HuH-7.5 (cell line): ENCODE data around the gene TTF2.
A peak's percentile ranks its signal among the peaks of the same experiment; 100 is the strongest.

Experiments
- DNase-seq: peaks from one replicate; pipeline ENCODE4 v3.0.0; 2011; ENCODE audit warnings: low spot score

Gene TTF2

GRCh38 chr1:117046781-117047180, 13.3 kb upstream of the TTF2 start:
- no peak for DNase-seq

- no peak for DNase-seq
Observed at GRCh38 chr1:117047271-117047670, 12.9 kb upstream of the TTF2 start.

- no peak for DNase-seq
Observed at GRCh38 chr1:117049857-117050256, 10.3 kb upstream of the TTF2 start.

GRCh38 chr1:117051224-117052064, 8.7 kb upstream of the TTF2 start:
- no peak for DNase-seq

GRCh38 chr1:117054068-117054467, 6.1 kb upstream of the TTF2 start:
- no peak for DNase-seq

GRCh38 chr1:117058810-117059209, 1.3 kb upstream of the TTF2 start:
- no peak for DNase-seq

- DNase-seq, result peak; percentile 38
Observed at GRCh38 chr1:117059334-117059677, 820 bp upstream of the TTF2 start.

- peak; percentile 51 for DNase-seq
Observed at GRCh38 chr1:117060441-117061317, 553 bp downstream of the TTF2 start.

- DNase-seq, result no peak
Observed at GRCh38 chr1:117061986-117062415, 1.9 kb downstream of the TTF2 start.

- no peak for DNase-seq
Observed at GRCh38 chr1:117066367-117066766, 6.2 kb downstream of the TTF2 start.

GRCh38 chr1:117067533-117068370, 7.6 kb downstream of the TTF2 start:
- DNase-seq, result peak; percentile 43

- no peak for DNase-seq
Observed at GRCh38 chr1:117068580-117068979, 8.5 kb downstream of the TTF2 start.

GRCh38 chr1:117069220-117069844, 9.2 kb downstream of the TTF2 start:
- DNase-seq, result no peak

GRCh38 chr1:117070124-117070523, 10.0 kb downstream of the TTF2 start:
- DNase-seq, result no peak

- DNase-seq, result no peak
Observed at GRCh38 chr1:117076648-117077047, 16.5 kb downstream of the TTF2 start.

GRCh38 chr1:117077267-117077666, 17.1 kb downstream of the TTF2 start:
- DNase-seq, result no peak

GRCh38 chr1:117079737-117080136, 19.6 kb downstream of the TTF2 start:
- DNase-seq, result no peak

GRCh38 chr1:117084231-117084630, 24.1 kb downstream of the TTF2 start:
- no peak for DNase-seq

- DNase-seq, result no peak
Observed at GRCh38 chr1:117087686-117088085, 27.6 kb downstream of the TTF2 start.

GRCh38 chr1:117089996-117090395, 29.9 kb downstream of the TTF2 start:
- no peak for DNase-seq

- DNase-seq, result no peak
Observed at GRCh38 chr1:117092594-117092993, 32.5 kb downstream of the TTF2 start.

GRCh38 chr1:117093091-117093534, 33.0 kb downstream of the TTF2 start:
- DNase-seq, result no peak
